NCI-H2196 treated with DMSO at 0.1 percent for 48 hours (cell line): ENCODE measurements around the gene TTLL10.

Experiments used
- DNase-seq: peaks from one replicate; lab custom pipeline; 2025; ENCODE audit not compliant: unreplicated experiment; lab: John Stamatoyannopoulos, UW

Gene TTLL10

DNA sequence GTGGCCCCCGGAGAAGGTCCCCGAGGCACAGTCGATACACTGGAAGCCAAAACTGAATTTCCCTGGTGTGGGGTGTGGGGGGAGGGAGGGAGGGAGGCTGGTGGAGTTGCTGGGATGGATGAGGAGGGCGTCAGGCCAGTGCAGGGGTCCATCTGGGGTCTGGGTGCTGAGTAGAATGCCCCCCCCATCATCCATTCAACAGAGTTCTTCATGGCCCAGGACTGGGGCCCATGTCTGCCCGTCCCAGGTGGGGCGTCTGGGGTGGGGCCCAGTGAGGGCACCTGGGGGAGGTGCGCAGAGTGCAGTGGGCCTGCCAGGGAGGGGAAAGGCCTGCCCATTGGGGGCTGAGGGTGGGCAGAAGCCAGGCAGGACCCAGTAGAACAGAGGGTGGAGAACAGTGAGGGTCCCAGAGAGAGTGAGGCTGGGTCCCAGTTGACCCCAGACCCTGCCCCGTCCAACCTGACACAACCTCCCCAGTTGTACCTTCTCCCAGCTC lies 30.8 kb downstream of the TTLL10 start:
- no peak for DNase-seq

DNA sequence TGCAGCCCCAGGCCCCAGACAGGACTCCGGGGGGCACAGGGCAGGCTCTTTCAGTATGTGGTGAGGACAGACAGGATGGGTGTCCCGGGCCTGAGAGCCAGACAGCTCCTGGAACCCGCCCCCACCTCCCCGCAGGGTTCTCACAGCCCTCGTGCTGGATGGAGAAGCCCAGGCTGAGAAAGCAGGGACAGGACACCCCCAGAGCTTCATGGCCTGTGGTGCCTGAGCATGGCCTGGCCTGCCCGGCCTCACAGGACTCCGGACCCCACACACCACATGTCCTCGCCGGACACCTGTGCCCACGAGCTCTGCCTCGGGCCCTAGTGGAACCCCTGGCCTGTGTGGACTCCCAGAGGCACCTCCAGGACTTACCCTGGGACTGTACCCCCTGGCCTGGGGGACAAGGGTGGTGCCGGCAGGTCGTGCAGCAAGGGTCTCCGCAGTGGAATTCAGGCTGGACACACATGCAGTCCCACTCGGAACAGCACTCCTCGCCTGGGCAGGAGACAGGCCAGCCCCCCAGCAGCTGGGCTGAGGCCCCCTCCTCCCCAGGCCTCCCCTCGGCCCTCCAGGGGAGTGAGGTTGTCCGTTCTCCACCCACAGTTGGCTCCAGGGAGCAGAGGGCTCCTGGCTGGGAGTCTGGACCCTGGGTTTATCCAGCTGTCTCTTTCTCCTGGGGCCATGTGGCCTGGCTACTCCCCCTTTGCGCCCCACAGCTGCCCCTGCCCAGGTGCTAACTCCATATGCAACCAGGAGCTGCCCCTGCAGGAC lies 31.5 kb downstream of the TTLL10 start:
- DNase-seq: no peak

DNA sequence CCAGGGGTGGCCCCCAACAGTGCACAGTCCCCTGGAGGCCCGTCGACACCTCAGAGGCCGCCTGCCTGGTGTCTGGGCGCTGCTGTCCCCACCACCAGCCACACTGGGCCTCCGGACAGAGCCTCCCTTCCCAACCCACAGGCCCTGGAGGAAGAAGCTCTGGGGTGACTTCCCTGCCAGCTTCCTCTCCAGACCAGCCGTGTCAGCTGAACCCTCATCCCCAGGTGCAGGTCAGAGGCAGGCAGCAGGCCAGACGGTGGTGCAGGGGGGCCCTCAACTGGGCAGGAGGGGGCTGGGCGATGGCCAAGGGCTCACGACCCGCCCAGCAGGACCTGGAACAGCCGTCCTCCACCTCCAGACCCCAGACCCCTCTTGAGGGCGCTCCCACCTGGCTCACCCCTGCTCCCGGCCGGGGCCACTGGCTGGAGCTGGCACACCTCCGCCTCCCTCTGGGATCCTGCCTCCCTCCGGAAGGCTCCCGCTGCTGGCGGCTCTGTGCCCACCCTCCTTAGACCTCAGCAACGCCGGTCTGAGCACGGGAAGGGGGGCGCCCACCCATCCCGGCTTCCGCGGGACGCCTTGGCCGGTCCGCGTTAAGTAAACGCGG lies 32.2 kb downstream of the TTLL10 start:
- DNase-seq: no peak

DNA sequence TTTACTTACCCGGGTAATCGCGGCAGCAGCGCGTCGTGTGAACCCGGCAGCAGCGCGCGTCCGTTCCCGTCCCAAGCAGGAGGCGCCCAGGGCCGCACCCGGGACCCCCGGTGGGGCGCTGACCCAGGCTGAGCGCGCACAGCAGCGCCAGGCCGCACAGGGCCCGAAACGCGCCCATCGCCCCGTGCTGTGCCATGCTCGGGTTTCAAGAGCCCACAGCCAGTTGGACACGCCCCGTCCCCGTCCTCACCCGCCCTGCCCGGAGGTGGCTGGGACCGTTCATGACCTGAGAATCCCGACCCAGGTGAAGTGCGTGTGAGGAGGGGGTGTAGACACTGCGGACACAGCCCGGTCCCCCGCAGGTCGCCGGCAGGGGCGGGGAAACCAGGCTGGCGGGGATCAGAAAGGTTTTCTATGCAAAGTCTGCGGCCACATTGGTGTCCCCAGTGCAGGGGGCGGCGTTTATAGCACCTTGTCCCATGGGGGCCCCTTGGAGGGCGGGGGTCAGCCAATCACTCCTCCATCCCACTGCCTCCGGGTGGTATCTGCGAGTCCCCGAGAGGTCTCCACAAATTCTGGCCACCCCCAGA lies 32.8 kb downstream of the TTLL10 start, which contains the start of gene TNFRSF18:
TSS of gene TNFRSF18 (minus strand) at position 217 of the 590 bp plus-strand sequence. CDS start at position 196, 21 bp downstream.
- no peak for DNase-seq

DNA sequence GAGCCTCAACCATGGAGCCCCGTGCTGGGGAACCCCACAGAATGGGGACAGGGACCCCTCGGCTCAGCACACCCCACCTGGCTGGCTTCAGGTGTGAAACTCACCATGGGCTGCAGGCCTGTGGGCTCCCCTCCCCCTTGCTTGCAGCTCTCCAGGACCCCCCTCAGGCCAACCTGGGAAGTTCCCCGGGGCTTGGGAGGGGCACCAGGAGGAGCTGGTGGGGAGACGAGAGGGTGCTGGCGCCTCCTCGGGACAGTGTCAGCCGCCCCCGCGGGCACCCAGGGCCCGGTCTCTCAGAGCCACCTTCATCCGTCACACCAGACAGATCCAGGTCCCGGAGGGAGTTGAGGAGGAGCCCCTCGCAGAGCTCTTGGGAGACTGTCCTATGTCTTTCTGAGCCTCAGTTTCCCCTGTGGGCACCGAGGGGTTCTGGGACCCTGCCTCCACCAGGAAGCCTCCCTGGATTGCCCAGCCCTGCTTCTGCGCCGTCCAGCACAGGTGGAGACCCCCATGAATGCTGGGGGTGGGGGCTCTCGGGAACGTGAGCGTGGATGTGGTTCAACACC lies 33.4 kb downstream of the TTLL10 start:
- no peak for DNase-seq

DNA sequence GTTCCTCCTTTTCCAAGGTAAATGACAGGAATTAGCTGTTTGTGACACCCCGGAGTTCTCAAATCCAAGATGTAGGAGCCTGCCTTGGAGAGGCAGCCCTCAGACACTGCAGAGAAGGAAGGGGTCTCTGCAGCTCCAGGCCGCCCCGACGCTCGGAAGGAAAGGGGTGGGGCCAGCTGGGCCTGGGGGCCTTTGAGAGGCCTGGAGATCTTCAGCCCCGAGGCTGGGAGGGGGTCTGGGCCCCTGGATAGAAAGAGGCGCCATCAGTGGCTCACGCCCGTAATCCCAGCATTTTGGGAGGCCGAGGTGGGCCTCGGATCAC lies 33.9 kb downstream of the TTLL10 start:
- no peak for DNase-seq

DNA sequence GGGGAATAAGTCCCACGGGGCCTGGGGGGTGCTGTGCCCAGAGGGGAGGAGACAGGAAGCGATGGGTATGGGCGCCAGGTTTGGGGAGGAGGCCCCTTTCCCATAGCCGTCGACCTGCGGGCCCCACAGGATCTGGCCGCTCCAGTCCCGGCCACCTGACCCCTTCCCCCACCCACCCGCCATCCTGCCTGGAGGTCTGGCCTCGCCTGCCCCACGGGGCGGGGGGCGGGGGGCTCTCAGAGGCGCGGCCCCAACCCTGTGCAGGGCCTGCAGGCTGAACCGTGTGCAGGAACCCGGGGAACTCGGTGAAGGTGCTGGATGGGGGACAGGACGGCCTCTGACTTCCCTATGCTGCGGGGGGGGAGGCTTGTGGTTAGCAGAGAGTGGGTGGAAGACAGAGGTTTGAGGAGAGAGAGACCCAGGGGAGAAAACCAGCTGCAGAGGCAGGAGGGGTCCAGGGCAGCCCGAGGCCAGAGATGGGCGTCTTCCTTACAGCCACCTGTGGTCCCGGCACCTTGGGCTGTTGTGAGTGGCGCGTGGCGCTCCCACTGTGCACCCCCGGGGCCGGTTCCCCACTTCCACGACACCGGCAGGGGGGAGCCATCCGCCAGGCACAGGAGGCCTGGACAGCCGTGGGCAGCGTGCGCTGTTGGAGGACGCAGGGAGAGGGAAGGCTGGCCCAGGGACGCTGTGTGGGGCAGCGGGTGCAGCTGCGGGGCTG lies 35.2 kb downstream of the TTLL10 start:
- DNase-seq: no peak

DNA sequence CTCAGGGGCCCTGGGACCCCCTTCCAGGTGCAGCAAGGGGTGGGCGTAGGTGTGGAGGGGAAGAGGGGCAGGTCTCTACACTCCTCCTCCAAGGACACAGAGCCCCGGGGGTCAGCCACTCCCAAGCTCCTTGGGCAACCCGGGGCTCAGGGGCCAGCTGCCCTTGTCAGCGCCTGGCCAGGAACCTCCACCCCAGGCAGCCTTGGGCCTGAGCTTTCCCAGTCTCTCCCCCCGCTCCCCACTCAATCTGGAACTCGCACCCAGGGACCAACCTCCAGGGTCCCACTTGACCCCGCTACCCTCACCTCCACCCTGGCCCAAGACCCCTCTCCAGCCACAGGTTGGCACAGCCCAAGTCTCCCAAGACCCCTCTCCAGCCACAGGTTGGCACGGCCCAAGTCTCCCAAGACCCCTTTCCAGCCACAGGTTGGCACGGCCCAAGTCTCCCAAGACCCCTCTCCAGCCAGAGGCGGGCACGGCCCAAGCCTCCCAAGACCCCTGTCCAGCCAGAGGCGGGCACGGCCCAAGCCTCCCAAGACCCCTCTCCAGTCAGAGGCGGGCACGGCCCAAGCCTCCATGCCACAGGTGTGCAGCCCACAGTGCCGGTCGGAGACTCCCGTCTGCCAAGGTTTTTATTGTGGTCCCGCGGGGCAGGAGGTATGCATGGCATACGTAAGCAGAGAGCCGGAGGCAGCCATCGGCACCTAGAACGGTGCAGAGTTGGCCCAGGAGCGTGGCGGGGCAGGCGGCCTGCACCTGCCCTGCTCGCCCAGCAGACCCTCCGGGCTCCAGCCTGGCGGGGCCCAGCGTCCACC lies 37.3 kb downstream of the TTLL10 start:
- DNase-seq: no peak

DNA sequence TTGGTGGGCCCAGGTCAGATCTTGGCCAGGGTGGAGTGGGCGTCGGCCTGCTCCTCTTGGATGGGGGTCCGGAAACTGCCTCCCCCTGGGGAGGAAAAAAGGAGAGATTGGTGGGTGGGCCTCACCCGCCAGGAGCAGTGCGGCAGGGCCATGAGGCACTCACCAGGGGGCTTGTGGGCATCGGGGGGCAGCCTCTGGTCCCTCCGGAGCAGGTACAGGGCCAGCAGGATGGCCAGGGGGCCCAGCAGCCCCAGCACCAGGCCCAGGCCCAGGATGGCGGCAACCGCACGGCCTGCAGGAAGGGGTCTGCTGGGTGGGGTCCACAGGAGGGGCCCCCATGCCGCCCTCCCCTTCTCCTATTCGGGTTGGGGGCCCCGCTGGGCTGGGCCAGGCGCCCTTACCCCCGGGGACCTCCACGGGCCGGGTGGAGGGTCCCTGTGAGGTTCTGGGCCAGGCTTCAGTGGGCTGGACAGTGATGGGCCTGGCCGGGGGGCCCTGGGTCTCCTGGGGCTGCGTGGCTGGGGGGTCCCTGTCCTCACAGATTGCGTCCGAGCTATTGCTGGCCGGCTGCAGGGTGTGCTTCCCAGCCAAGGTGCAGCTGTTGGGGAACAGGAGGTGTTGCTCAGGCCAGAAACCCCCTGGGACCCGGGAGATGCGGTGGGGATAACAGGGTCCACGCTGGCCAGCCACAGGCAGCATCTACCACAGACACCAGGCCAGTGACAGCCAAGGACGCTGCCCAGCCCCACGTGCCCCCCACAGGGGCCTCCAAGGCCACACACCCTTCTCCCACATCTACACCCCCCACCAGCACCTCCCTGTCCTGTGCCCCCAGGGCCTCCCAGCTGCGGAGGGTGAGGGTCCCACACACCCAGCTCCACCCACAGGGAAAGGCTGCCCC lies 38.1 kb downstream of the TTLL10 start:
- DNase-seq: no peak

DNA sequence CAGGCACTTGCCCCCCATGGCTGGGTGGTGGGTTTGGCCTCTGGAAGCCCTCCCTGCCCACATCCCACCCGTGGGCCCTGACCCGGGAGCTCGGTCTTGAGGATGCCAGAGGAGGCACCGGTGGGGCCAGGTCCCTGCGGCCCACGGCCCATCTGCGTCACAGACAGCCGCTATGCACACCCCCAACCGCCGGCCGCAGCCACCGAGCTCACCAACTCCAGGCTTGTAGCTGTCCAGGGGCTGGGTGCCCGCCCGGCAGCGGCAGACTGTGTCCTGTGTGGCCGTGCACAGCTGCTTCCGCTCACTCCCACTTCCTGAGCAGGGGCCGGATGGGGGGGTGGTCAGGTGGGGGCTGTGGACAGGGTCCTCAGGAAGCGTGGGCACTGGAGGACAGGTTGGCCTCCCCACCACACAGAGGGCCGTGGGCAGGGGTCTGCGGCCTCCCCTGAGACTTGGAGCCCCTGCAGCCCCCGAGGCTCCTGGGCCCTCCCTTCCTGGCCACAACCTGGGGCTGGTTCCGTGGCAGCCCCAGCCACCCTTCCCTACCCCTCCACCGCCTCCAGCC lies 39.2 kb downstream of the TTLL10 start:
- DNase-seq: no peak

DNA sequence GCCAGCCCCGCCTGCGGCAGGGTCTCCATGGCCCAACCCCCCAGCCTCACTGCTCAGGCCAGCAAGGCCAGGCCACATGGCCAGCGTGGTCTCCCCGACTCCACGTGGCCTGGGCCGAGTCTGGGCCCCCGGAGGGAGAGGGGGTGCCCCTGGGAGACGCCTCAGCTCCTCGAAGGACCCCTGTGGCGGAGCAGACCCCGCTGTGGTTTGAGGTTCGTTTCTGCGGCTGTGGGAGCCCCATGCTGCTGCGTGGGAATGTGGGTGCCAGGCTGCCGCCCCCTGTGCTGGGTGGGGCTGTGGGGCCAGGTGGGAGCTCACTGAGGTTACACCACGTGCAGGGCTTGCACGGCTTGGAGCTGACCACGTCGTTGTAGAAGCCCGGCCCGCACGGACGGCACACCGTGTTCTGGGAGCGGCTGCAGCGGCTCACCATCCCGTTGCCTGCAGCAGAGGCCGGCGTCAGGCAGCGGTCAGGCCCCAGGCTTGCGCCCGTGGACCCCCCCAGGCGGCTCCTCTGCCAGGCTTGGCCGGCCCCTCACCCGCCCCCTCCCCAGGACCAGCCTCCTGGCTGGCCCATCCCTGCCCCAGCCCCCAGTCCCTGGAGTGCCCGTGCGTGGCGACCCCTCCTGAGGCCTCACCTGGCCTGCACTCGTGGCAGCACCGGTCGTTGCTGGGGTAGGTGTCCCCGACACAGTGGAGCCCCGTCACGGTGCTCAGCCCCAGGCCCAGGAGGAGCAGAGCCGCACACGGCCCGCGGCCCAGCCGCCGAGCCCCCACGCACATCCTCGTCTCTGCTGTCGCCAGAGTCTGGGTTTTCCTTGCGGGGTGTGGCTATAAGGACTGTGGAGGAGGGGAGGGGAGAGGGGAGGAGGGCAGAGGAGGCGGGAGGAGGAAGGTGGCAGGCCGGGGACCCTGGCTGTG lies 39.9 kb downstream of the TTLL10 start, which contains the start of gene TNFRSF4:
TSS of gene TNFRSF4 (minus strand) at position 809 of the 921 bp plus-strand sequence. CDS start at position 783, 26 bp downstream.
- no peak for DNase-seq

DNA sequence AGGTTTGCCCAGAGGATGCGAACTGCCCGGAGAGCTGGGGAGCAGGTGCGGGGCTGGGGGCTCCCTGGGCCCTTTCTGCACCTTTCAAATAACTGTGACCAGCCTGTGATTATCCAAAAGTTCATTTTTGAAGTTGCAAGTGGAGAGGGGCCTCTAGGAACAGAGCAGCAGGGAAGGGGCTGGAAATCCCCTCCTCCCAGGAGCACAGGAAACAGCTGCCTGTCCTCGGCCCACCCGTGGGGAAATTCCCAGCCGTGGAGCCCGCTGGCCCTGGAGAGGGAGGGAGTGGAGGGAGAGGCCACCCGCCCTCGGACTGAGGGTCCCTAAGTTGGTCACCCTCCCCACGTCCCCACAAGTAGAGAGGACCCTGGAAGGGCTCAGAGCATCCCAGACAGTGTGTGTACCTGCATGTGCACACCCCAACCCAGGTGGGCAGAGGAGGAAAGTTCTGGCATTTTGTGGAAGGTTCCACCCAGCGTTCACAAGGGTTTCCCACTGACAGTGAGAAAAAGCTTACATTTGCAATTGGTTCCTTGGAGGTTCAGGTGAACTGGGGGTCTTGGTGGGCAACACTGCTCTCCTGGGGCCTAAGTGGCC lies 41.5 kb downstream of the TTLL10 start:
- DNase-seq: no peak

DNA sequence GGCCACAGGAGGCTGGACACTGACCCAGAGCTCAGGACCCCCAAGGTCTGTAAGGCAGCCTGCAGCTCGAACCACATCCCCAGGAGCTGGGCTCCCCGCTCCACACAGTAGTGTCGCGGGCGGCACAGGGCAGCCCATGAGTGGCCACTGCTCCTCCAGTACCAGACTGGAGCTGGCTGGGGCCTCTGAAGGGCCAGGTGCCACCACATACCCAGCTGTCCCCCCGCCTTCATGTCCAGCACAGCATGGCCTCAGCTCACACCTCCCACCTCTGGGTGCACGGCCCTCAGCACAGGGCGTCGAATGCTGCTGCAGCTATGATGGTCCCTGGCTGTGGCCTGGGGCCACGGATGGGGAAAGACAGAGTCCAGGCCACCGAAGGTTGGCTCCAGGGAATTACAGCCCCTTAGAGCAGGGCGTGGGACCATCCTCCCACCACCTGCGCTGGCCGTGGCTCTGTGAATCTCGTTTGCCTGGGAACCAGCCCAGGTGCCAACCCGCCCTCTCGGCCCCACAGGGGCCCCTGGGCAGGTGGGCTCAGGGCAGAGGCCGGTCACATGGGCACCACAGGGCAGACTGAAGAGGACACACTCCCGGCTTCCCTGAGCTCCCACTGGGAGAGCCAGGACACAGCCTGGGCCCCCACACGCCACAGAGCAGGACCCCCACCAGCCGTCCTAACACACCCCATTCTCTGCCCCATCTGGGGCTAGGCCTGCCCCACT lies 42.4 kb downstream of the TTLL10 start:
- DNase-seq: no peak

DNA sequence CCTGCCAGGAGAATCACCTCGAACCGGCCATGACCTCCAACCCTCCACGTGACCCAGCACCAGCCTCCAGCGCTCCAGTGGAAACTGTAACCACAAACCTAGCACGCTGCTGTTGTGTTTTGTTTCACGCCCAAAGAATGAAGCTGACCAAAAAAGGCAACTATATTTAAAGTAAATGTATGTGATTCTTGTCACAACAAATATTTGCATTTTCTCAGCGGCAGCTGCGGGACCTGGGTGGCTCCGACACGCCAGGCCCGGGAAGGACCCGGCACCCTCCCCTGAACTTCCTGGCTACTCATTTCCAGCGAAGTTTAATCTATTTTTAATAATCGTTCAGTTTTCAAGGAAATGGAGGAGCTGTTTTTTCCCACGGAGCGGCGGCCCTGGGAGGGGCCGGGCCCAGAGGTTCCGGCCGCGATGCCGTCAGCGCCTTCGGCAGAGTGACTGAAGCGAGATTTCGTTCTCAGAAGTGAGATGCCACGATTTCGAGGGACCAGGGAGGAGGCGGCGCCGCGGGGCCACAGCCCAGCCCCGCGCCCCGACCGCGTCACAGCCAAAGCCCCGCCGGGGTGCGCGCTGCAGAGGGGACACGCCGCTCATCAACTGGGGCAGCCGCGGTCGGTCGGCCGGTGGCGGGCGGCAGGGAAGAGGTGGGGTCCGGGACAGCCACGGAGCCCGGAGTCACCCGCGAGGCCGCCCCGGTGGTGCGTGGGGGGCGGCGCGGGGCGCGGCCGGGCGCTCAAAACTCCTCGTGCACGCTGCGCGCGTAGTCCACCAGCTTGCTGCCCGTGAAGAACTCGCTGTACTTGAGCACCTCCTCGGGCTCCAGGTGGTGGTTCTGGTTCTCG lies 43.3 kb downstream of the TTLL10 start:
- DNase-seq: no peak

DNA sequence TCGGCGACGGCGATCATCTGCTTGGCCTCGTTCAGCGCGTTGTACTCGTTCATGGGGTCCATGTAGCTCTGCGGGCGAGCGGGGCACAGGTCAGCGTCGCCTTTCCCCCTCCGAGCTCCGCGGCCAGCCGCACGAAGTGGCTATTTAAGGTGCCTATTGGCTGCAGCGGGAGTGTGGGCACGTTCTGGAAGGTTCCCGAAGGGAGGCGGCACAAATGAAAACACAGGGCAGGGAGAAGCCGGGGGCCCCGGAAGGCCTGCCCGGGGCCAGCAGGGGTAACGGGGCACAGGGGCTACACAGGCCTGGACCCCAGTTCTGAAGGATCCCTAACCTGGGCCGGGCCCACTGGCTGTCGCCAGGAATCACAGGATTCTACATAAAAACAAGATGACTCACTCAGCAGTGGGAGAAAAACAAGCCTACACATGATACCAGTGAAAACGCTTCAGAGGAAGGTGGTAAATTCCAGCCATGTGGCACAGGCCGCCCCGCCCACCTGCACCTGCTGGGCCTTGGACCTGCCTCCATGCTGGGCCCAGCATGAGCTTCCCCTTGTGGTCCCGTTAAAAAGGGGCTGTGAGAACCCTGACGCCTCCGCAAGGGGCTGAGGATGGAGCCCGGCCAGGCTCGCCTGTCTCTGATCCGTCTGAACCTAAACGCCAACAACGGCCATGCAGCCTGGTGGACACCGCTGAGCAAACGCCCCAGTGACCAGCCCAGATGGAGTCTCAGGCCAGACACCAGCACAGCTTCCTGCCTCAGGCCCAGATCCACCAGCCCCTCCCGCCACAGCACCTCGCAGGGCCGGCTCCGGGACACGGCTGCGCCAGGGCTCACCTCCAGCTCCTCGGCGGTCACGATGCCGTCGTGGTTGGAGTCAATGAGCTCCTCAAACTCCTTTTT lies 44.2 kb downstream of the TTLL10 start:
- DNase-seq: no peak
